Mesendoderm (in vitro differentiated cells): ENCODE data around the gene CUL7.
"Not testable (repeated sequence)": the region's sequence is repeated elsewhere in the genome, so short reads cannot be mapped to it uniquely, and the experiment has no call there.

Experiments
- DNase-seq: peaks from one replicate; pipeline ENCODE4 v3.0.0; 2013
- H2AK5ac ChIP-seq: 2 replicates; pipeline ENCODE4 v1.6.1; 2013; ENCODE audit warnings: low read length, inconsistent platforms
- H2BK120ac ChIP-seq: 2 replicates; pipeline ENCODE4 v1.6.1; 2013; ENCODE audit warnings: low read depth, mild to moderate bottlenecking, low read length, moderate library complexity, mixed read lengths
- H2BK15ac ChIP-seq: replicated peaks from 2 replicates; pipeline ENCODE4 v1.6.1; 2013; ENCODE audit warnings: low read depth, mild to moderate bottlenecking, moderate library complexity
- H2BK5ac ChIP-seq: 2 replicates; pipeline ENCODE4 v1.6.1; 2013; ENCODE audit warnings: low read length, inconsistent platforms
- H3K18ac ChIP-seq: 2 replicates; pipeline ENCODE4 v1.6.1; 2013; ENCODE audit warnings: mild to moderate bottlenecking, low read length, mixed read lengths
- H3K23ac ChIP-seq: one replicate; pipeline ENCODE4 v1.6.1; 2013; ENCODE audit warnings: low read length
- H3K27ac ChIP-seq: 2 replicates; pipeline ENCODE4 v1.5.1; 2013; ENCODE audit warnings: low read depth, mild to moderate bottlenecking, inconsistent platforms, low read length, moderate library complexity
- H3K27me3 ChIP-seq: 2 replicates; pipeline ENCODE4 v1.6.1; 2013; ENCODE audit warnings: low read length, control low read depth, mild to moderate bottlenecking, inconsistent platforms; ENCODE audit not compliant: insufficient read depth, poor library complexity
- H3K36me3 ChIP-seq: 2 replicates; pipeline ENCODE4 v1.6.1; 2013; ENCODE audit warnings: low read length, inconsistent platforms; ENCODE audit not compliant: control insufficient read depth, insufficient read depth
- H3K4ac ChIP-seq: one replicate; pipeline ENCODE4 v1.6.1; 2013; ENCODE audit warnings: low read depth, mild to moderate bottlenecking, low read length, moderate library complexity
- H3K4me1 ChIP-seq: 2 replicates; pipeline ENCODE4 v1.6.1; 2013; ENCODE audit warnings: low read depth, low read length, inconsistent platforms; ENCODE audit not compliant: control insufficient read depth
- H3K4me2 ChIP-seq: 2 replicates; pipeline ENCODE4 v1.6.1; 2013; ENCODE audit warnings: low read length
- H3K4me3 ChIP-seq: 2 replicates; pipeline ENCODE4 v1.5.1; 2013; ENCODE audit warnings: mild to moderate bottlenecking, low read length
- H3K56ac ChIP-seq: one replicate; pipeline ENCODE4 v1.6.1; 2013; ENCODE audit warnings: low read length
- H3K79me1 ChIP-seq: 2 replicates; pipeline ENCODE4 v1.6.1; 2013; ENCODE audit warnings: low read length, inconsistent platforms
- H3K79me2 ChIP-seq: 2 replicates; pipeline ENCODE4 v1.6.1; 2013; ENCODE audit warnings: mild to moderate bottlenecking, low read length; ENCODE audit not compliant: control insufficient read depth, insufficient read depth
- H3K9ac ChIP-seq: 2 replicates; pipeline ENCODE4 v1.6.1; 2013; ENCODE audit warnings: low read length, inconsistent platforms
- H4K5ac ChIP-seq: one replicate; pipeline ENCODE4 v1.6.1; 2013; ENCODE audit warnings: low read length
- H4K8ac ChIP-seq: one replicate; pipeline ENCODE4 v1.6.1; 2013; ENCODE audit warnings: low read depth, mild to moderate bottlenecking, control low read depth, low read length, moderate library complexity
- WGBS: extraction: QIAGEN DNeasy Blood & Tissue Kit; methylation state at CpG from one replicate; pipeline ENCODE4 v1.1.7; 2013; ENCODE audit warnings: low lambda C conversion rate, missing lambda C conversion rate; ENCODE audit not compliant: insufficient coverage; ENCODE audit errors: extremely low coverage; 5-methylcytosine and 5-hydroxymethylcytosine counted together

The CUL7 gene

GRCh38 chr6:43082806-43083655 lies 29.4 kb upstream of the CUL7 start:
- Histone ChIP-seq H2AK5ac (no peak overlapping the region), H3K79me2 (peaks cover 87% of the 10 kb centered on the region), H3K4me2 (no peak overlapping the region), H3K36me3 (no peaks in the 10 kb centered on the region), H3K9ac (peak overlapping the region; percentile 8), H3K56ac (no peak overlapping the region), H3K27me3 (no peaks in the 10 kb centered on the region), H3K4me3 (no peak overlapping the region), H4K5ac (no peak overlapping the region), H3K18ac (no peak overlapping the region), H3K23ac (no peak overlapping the region), H3K4me1 (peaks cover 8% of the 10 kb centered on the region), H4K8ac (no peak overlapping the region), H2BK120ac (no peak overlapping the region), H3K4ac (no peak overlapping the region), H2BK5ac (no peak overlapping the region), H2BK15ac (no peak overlapping the region), H3K27ac (no peak overlapping the region), H3K79me1 (peaks cover 24% of the 10 kb centered on the region)
- no CpG with 5 or more reads among the region's 13 CpGs for WGBS
- peak; percentile 53 for DNase-seq

GRCh38 chr6:43081922-43082321 lies 28.3 kb upstream of the CUL7 start:
- not testable (repeated sequence) for H2BK5ac ChIP-seq, H3K4ac ChIP-seq, H3K9ac ChIP-seq, H2BK15ac ChIP-seq, H3K18ac ChIP-seq, H4K8ac ChIP-seq, H4K5ac ChIP-seq, H3K4me3 ChIP-seq, H2AK5ac ChIP-seq, H3K27ac ChIP-seq, H3K56ac ChIP-seq, H3K36me3 ChIP-seq, H3K4me2 ChIP-seq, H3K27me3 ChIP-seq, H3K23ac ChIP-seq, H2BK120ac ChIP-seq, DNase-seq
- WGBS, result no CpG with 5 or more reads among the region's 9 CpGs
- Histone ChIP-seq H3K79me2 (peaks cover 87% of the 10 kb centered on the region), H3K79me1 (peaks cover 24% of the 10 kb centered on the region), H3K4me1 (peaks cover 14% of the 10 kb centered on the region)

GRCh38 chr6:43081043-43081442 lies 27.4 kb upstream of the CUL7 start:
- no peak overlapping the region for H2AK5ac ChIP-seq
- H3K79me2 ChIP-seq, result peaks cover 85% of the 10 kb centered on the region
- no peak overlapping the region for H4K8ac ChIP-seq
- H2BK15ac ChIP-seq, result no peak overlapping the region
- no peak for DNase-seq
- H3K56ac ChIP-seq, result no peak overlapping the region
- H3K4me2 ChIP-seq, result no peak overlapping the region
- no peak overlapping the region for H3K4me3 ChIP-seq
- no peak overlapping the region for H2BK120ac ChIP-seq
- no peak overlapping the region for H3K9ac ChIP-seq
- H3K4me1 ChIP-seq, result peaks cover 14% of the 10 kb centered on the region
- peaks cover 22% of the 10 kb centered on the region for H3K79me1 ChIP-seq
- H3K18ac ChIP-seq, result no peak overlapping the region
- no peak overlapping the region for H3K4ac ChIP-seq
- no peak overlapping the region for H2BK5ac ChIP-seq
- H3K27ac ChIP-seq, result no peak overlapping the region
- H3K36me3 ChIP-seq, result no peaks in the 10 kb centered on the region
- no peak overlapping the region for H4K5ac ChIP-seq
- H3K23ac ChIP-seq, result no peak overlapping the region
- no peaks in the 10 kb centered on the region for H3K27me3 ChIP-seq
- WGBS, result no CpG with 5 or more reads among the region's 4 CpGs

- Histone ChIP-seq H3K79me1 (peaks cover 14% of the 10 kb centered on the region), H3K56ac (no peak overlapping the region), H2BK120ac (no peak overlapping the region), H3K27me3 (no peaks in the 10 kb centered on the region), H3K36me3 (no peaks in the 10 kb centered on the region), H4K8ac (no peak overlapping the region), H3K23ac (no peak overlapping the region), H4K5ac (no peak overlapping the region), H3K9ac (peak overlapping the region; percentile 99), H3K4me2 (no peak overlapping the region), H3K4ac (no peak overlapping the region), H2BK15ac (no peak overlapping the region), H3K4me1 (peaks cover 17% of the 10 kb centered on the region), H3K4me3 (no peak overlapping the region), H2BK5ac (no peak overlapping the region), H2AK5ac (no peak overlapping the region), H3K79me2 (peaks cover 66% of the 10 kb centered on the region), H3K27ac (no peak overlapping the region), H3K18ac (no peak overlapping the region)
- DNase-seq, result no peak
- WGBS, result no CpG with 5 or more reads among the region's 2 CpGs
These were observed 25.0 kb upstream of the CUL7 start for GRCh38 chr6:43078691-43079090.

GRCh38 chr6:43077981-43078511 lies 24.4 kb upstream of the CUL7 start:
- peak overlapping the region; percentile 54 for H3K4me2 ChIP-seq
- H3K79me1 ChIP-seq, result peaks cover 13% of the 10 kb centered on the region
- peak overlapping the region; percentile 92 for H3K4me3 ChIP-seq
- WGBS, result no CpG with 5 or more reads among the region's 6 CpGs
- H2BK15ac ChIP-seq, result no peak overlapping the region
- H3K56ac ChIP-seq, result peak overlapping the region; percentile 97
- peak overlapping the region; percentile 87 for H3K27ac ChIP-seq
- peaks cover 17% of the 10 kb centered on the region for H3K4me1 ChIP-seq
- H2AK5ac ChIP-seq, result peak overlapping the region; percentile 37
- peak overlapping the region; percentile 77 for H2BK5ac ChIP-seq
- H3K9ac ChIP-seq, result peak overlapping the region; percentile 99
- DNase-seq, result peak; percentile 73
- H4K5ac ChIP-seq, result no peak overlapping the region
- H3K36me3 ChIP-seq, result no peaks in the 10 kb centered on the region
- H3K79me2 ChIP-seq, result peaks cover 59% of the 10 kb centered on the region
- peak overlapping the region; percentile 24 for H3K4ac ChIP-seq
- H3K23ac ChIP-seq, result no peak overlapping the region
- H2BK120ac ChIP-seq, result no peak overlapping the region
- no peak overlapping the region for H4K8ac ChIP-seq
- H3K18ac ChIP-seq, result peak overlapping the region; percentile 68
- no peaks in the 10 kb centered on the region for H3K27me3 ChIP-seq
